Immature natural killer cell (primary cell): ENCODE data around the gene RBFOX2. TPM values are rescaled to one million over a fixed set of nuclear protein-coding genes. Genes with fewer than 3 reads are reported as not detected.
"Not testable (repeated sequence)": the region's sequence is repeated elsewhere in the genome, so short reads cannot be mapped to it uniquely, and the experiment has no call there.

Experiments
- DNase-seq, 3 donors: peaks; one replicate each; pipeline ENCODE4 v3.0.0; 2022; ENCODE audit warnings: mixed read lengths in 1 of 3
- H3K27ac Mint-ChIP-seq, 6 donors: one replicate each; pipeline ENCODE4 v1.8.0; 2020; ENCODE audit warnings: mixed read lengths in 6 of 6, mild to moderate bottlenecking in 5 of 6, inconsistent platforms in 4 of 6, moderate library complexity in 3 of 6
- H3K27me3 Mint-ChIP-seq, 3 donors: one replicate each; pipeline ENCODE4 v1.8.0; 2020 to 2021; ENCODE audit warnings: low read depth in 3 of 3, mild to moderate bottlenecking in 3 of 3, mixed read lengths in 3 of 3, moderate library complexity in 3 of 3, inconsistent platforms in 1 of 3
- H3K36me3 Mint-ChIP-seq, 3 donors: one replicate each; pipeline ENCODE4 v1.8.0; 2020; ENCODE audit warnings: mixed read lengths in 3 of 3, inconsistent platforms in 2 of 3, mild to moderate bottlenecking in 2 of 3
- H3K4me1 Mint-ChIP-seq, 2 donors: one replicate each; pipeline ENCODE4 v1.8.0; 2020; ENCODE audit warnings: inconsistent platforms in 2 of 2, mild to moderate bottlenecking in 2 of 2, mixed read lengths in 2 of 2, moderate library complexity in 1 of 2
- H3K4me3 Mint-ChIP-seq, 5 donors: one replicate each; pipeline ENCODE4 v1.8.0; 2020; ENCODE audit warnings: mild to moderate bottlenecking in 5 of 5, mixed read lengths in 5 of 5, inconsistent platforms in 3 of 5, moderate library complexity in 3 of 5
- H3K9me3 Mint-ChIP-seq, 6 donors: one replicate each; pipeline ENCODE4 v1.8.0; 2020; ENCODE audit warnings: mild to moderate bottlenecking in 6 of 6, mixed read lengths in 6 of 6, inconsistent platforms in 4 of 6, moderate library complexity in 3 of 6
- polyA plus RNA-seq, 3 donors: library from polyadenylated mRNA; unstranded; fragments of 300-500 nt; fragmentation: Illumina TruSeq; gene quantifications; one replicate each; pipeline ENCODE4 v1.2.3, GENCODE V29; 2021

Gene RBFOX2
- polyA plus RNA-seq, 3 donors from 2014 or later: 1.2 to 1.9 TPM; not detected in 1

DNA sequence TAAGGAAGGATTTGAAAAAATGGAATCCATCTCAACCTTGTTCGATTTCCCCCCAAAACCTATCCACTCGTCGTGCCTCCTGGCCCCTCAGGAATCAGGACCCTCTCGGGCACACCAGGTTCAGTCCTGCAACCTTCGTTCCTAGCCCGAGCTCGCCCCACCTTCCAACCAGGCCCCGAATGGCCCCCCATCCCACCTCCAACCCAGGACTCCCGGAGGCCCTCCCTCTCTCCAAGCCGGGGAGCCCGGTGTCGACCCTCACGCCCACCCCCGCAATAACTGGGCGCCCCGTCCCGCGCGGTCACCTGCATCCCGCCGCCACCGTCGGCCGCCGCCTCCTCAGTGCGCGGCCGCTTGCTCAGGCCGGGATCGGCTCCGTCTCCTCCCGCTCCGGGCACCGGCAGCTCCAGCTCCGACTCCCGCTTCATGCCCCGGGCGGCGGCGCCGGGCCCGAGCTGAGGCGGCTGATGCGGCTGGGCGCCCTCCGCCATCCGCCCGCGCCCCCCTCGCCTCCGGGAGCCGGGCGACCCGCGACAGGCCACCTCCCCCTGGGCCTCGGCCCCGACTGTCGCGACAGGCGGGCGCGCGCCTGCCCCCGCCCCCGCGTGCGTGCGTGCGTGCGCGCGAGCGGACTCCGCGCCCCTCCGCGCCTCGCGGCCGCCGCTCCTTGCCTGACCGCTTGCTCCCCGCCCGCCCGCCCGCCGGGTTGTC, 534 bp downstream of the RBFOX2 start:
- Mint-ChIP-seq H3K4me3 (peak overlapping the region; percentile 81 to 91 (median 88)), H3K27ac (peak overlapping the region in 5 of 6 donors; percentile 1 to 69 (median 67)), H3K27me3 (peaks cover 6 to 11% (median 10%) of the 10 kb centered on the region in 3 donors), H3K4me1 (peaks cover 14 to 20% of the 10 kb centered on the region in 2 donors), H3K9me3 (peaks cover 0 to 1% (median 0%) of the 10 kb centered on the region in 6 donors), H3K36me3 (no peaks in the 10 kb centered on the region)
- DNase-seq: peak in 2 of 3 donors; percentile 9 to 23

DNA sequence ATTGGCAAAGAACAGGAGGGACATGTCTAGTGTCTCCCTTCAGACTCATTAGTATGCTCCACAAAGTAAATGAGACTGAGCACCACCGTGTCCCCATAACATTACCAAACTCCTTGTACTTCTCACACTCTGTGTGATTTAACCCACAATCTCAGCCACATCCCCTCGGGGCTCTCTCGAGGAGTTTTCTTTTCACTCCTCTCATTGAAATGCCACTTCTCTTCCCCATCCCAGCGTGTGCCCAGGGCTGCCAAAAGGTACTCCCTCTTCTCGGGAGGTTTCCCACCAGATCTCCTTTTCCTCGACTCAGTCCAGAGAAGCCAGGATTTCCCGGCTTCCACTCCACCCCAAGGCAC, 1.1 kb downstream of the RBFOX2 start:
- H3K27ac Mint-ChIP-seq: peak overlapping the region; percentile 1 to 75 (median 68)
- H3K27me3 Mint-ChIP-seq: peaks cover 6 to 11% (median 10%) of the 10 kb centered on the region in 3 donors
- peak; percentile 8 to 19 (median 10) for DNase-seq
- H3K4me1 Mint-ChIP-seq: peaks cover 14 to 20% of the 10 kb centered on the region in 2 donors
- H3K4me3 Mint-ChIP-seq: peak overlapping the region; percentile 81 to 91 (median 88)
- H3K36me3 Mint-ChIP-seq: no peaks in the 10 kb centered on the region
- peaks cover 0 to 1% (median 0%) of the 10 kb centered on the region in 6 donors for H3K9me3 Mint-ChIP-seq

DNA sequence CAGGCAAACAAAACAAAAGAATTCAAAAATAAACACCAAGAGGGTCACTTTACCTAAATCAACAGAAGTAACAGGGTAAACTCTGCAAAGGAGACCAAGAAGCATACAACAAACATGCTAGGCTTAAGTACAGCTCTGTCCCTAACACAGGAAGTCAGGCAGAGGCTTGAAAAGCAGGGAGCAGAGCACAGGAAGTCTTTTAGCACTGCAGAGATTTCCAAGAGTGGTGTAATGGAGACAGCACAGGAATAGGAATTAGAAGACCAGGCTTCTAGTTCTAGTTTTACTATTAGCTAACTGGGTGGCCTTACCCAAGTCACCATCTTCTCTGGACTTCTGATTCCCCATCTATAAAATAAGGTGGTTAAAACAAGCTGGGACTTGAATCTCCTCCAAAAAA, 1.9 kb downstream of the RBFOX2 start:
- Mint-ChIP-seq H3K36me3 (no peaks in the 10 kb centered on the region), H3K9me3 (peaks cover 0 to 1% (median 0%) of the 10 kb centered on the region in 6 donors), H3K27me3 (peaks cover 6 to 11% (median 10%) of the 10 kb centered on the region in 3 donors), H3K27ac (no peak overlapping the region), H3K4me1 (peaks cover 14 to 20% of the 10 kb centered on the region in 2 donors), H3K4me3 (peak overlapping the region; percentile 7 to 91 (median 52))
- DNase-seq: no peak

DNA sequence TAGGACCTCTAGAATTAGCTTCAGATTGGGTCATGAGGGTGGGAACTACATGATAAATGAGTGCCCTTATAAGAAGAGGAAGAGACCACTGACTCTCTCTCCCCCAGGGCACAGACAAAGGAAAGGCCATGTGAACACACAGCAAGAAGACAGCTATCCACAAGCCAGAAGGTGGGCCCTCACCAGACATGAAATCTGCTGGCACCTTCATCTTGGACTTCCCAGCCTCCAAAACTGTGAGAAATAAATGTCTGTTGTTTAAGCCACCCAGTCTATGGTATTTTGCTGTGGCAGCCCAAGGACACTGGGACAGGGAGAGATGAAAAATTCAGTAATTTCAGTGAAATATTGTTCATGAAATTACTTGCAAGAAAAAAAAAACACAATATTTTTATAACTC, 5.9 kb downstream of the RBFOX2 start:
- peaks cover 0 to 6% (median 1%) of the 10 kb centered on the region in 3 donors for H3K27me3 Mint-ChIP-seq
- no peak overlapping the region for H3K4me3 Mint-ChIP-seq
- peaks cover 4 to 7% of the 10 kb centered on the region in 2 donors for H3K4me1 Mint-ChIP-seq

DNA sequence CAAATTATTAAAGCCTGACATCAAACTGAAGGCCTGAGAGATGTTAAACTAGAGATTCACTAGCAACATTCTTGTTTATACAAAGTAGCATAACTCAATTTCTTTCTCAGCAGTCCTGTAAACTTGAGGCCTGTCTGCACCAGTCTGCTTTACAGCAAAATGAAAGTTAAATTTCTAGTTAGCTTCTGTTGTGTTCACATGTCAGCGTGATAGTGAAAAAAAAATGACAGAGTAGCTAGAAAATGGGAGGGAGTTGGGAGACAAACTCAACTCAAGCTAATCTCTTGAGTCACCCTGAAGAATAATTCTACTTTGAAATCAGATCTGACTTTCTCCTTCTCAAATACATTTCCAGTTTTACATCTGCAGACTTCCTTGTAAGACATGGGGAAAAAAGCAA, 6.5 kb downstream of the RBFOX2 start:
- Mint-ChIP-seq H3K36me3 (no peaks in the 10 kb centered on the region), H3K27me3 (peaks cover 0 to 5% (median 1%) of the 10 kb centered on the region in 3 donors)

More for the DNA sequence above, 5.9 kb downstream of the RBFOX2 start:
- Mint-ChIP-seq H3K36me3 (no peaks in the 10 kb centered on the region), H3K9me3 (peaks cover 0 to 1% (median 0%) of the 10 kb centered on the region in 6 donors), H3K27ac (no peak overlapping the region)
- DNase-seq: no peak

DNA sequence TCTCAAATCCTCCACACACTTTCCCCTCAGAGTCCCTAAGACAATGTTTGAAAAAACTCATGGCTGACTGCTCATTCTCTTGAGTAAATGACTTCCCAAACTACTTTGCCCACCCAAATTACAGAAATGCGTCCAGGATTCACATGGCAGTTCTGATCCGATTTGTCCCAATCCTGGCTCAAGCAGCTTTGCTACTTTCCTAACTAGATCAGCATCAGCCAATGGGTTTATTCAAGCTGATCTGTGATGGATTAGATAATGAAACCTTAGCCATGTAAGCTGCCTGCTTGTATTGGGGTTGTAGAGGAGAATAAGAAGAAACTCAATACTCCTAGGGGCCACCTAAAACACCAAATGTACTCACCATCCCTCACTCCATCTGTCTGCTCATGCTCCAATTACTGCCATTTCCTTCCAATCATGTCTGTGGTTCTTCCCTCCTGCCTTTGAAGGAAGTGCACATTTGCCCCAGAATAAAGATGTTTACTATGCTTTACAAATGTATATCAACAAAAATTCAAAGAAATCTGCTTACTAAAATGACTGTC, 6.9 kb downstream of the RBFOX2 start:
- Mint-ChIP-seq H3K4me3 (no peak overlapping the region), H3K27ac (no peak overlapping the region), H3K4me1 (no peaks in the 10 kb centered on the region), H3K27me3 (peaks cover 0 to 9% (median 1%) of the 10 kb centered on the region in 3 donors), H3K36me3 (no peaks in the 10 kb centered on the region), H3K9me3 (no peaks in the 10 kb centered on the region)
- DNase-seq: no peak

More for the DNA sequence above, 6.5 kb downstream of the RBFOX2 start:
- H3K9me3 Mint-ChIP-seq: no peaks in the 10 kb centered on the region
- DNase-seq: no peak
- peaks cover 0 to 1% of the 10 kb centered on the region in 2 donors for H3K4me1 Mint-ChIP-seq
- no peak overlapping the region for H3K4me3 Mint-ChIP-seq
- H3K27ac Mint-ChIP-seq: no peak overlapping the region

DNA sequence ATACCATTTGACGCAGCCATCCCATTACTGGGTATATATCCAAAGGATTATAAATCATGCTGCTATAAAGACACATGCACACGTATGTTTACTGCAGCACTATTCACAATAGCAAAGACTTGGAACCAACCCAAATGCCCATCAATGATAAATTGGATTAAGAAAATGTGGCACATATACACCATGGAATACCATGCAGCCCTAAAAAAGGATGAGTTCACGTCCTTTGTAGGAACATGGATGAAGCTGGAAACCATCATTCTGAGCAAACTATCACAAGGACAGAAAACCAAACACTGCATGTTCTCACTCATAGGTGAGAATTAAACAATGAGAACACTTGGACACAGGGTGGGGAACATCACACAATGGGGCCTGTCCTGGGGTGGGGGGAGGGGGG, 7.8 kb downstream of the RBFOX2 start:
- not testable (repeated sequence) for H3K9me3 Mint-ChIP-seq, H3K4me1 Mint-ChIP-seq, H3K27ac Mint-ChIP-seq, DNase-seq, H3K4me3 Mint-ChIP-seq, H3K36me3 Mint-ChIP-seq
- peaks cover 0 to 15% (median 1%) of the 10 kb centered on the region in 3 donors for H3K27me3 Mint-ChIP-seq

DNA sequence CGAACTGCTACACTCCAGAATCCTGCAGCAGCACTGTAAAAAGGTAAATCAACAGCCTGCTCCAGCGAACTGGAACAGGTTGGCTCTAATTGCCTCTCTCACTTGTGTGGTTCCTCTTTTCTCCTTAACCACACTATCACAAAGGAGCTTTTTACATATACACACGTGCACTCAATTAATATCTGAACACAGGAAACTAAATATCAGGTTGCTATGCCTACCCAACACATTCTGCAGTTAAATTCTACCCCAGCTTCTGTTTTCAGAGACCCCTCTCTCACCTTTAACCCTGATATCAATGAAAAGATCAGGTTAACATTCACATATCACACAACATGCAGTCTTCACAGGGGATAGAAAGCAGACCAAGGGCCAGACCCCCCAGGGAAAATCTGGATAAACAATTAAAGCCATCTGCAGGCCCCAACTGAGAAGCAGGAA, 11.0 kb downstream of the RBFOX2 start:
- H3K9me3 Mint-ChIP-seq: no peaks in the 10 kb centered on the region
- H3K36me3 Mint-ChIP-seq: no peaks in the 10 kb centered on the region
- H3K4me1 Mint-ChIP-seq: no peaks in the 10 kb centered on the region
- no peak for DNase-seq
- no peak overlapping the region for H3K4me3 Mint-ChIP-seq
- H3K27me3 Mint-ChIP-seq: peaks cover 1 to 22% (median 2%) of the 10 kb centered on the region in 3 donors
- H3K27ac Mint-ChIP-seq: no peak overlapping the region

DNA sequence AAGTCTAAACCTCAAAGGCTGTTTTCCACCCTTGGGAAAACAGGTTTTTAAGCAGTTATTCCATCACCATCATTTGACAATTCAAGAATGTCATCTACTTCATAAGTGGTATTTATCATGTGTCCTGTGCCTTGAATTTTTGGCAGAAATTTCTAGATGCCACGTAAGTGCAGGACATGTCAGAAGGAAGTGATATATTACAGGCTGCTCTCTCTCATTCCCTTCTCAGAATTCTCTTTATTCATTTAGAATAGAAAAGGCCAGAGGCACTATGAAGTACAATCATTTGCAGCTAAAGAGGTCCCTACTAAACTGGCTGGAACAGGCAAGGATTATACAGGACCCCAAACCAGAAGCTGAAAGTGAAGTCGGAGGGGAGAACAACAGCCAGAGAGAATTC, 11.9 kb downstream of the RBFOX2 start:
- Mint-ChIP-seq H3K9me3 (no peaks in the 10 kb centered on the region), H3K36me3 (no peaks in the 10 kb centered on the region), H3K27me3 (peaks cover 2 to 22% (median 4%) of the 10 kb centered on the region in 3 donors), H3K27ac (no peak overlapping the region), H3K4me3 (no peak overlapping the region), H3K4me1 (no peaks in the 10 kb centered on the region)
- DNase-seq: no peak

DNA sequence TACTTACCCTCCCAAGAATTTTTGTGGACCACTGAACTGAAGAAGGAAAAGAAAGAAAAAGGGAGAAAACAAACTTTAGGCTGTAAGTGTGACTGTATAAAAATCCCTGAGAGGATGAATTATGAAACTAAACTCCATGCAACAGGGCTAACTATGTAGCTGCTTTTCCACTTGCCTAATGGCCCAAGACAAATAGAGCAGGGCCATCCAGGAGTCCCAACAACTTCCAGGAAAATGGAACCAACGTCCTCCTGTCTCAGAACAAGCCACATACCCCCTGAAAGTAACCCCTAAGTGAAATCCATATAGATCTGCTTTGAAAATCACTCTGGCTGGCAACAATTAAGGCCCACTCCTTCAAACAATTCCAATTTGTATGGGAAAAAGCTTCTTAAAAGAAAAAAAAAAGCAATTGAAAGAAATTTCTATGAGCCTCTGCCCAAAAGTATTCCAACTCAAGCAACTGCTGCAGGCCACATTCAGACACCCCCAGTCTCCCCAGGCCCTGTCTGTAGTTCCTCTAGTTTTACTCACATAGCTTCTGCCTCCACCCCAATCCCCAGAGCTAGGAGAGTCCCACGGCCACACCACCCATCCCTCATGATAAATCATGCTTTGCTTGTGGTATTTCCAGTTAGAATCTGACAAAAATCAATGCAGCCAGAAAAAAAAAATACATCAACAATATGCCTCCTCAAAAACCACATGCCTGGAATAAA, 12.7 kb downstream of the RBFOX2 start:
- Mint-ChIP-seq H3K4me3 (no peak overlapping the region), H3K36me3 (no peaks in the 10 kb centered on the region), H3K9me3 (no peaks in the 10 kb centered on the region), H3K27ac (no peak overlapping the region), H3K4me1 (no peaks in the 10 kb centered on the region), H3K27me3 (peaks cover 2 to 22% (median 4%) of the 10 kb centered on the region in 3 donors)
- no peak for DNase-seq

DNA sequence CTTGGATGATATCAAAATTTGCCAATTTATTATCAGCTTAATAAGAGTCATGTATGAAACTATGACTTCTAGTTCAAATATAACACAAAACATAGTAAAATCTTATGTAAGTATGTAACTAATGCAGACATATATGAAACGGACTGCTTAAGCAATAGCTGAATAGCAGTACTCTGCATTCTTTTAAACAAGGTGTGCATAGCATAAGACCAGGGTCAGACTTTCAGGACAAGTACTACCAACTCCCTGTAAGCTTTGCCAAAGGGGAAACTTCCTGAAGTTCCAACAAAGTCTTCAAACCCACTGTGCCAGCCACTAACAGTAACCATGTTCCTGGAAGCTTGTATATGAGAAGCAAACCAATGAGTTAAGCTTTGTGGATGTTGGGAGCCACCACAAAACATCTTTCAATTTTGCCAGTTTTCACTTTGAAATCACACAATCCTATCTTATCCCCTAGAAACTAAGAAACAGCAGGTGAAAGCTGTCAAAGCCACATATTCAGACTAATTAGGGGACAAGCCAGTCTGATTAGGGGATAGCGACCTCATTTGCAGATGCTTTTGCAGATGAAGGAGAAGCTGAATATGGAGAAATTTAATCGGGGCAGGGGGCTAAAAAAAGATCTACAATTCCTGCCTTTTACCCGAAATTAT, 13.3 kb downstream of the RBFOX2 start:
- no peaks in the 10 kb centered on the region for H3K4me1 Mint-ChIP-seq
- H3K4me3 Mint-ChIP-seq: no peak overlapping the region
- H3K27me3 Mint-ChIP-seq: peaks cover 2 to 25% (median 4%) of the 10 kb centered on the region in 3 donors
- no peak overlapping the region for H3K27ac Mint-ChIP-seq
- no peak for DNase-seq
- H3K9me3 Mint-ChIP-seq: no peaks in the 10 kb centered on the region
- no peaks in the 10 kb centered on the region for H3K36me3 Mint-ChIP-seq

DNA sequence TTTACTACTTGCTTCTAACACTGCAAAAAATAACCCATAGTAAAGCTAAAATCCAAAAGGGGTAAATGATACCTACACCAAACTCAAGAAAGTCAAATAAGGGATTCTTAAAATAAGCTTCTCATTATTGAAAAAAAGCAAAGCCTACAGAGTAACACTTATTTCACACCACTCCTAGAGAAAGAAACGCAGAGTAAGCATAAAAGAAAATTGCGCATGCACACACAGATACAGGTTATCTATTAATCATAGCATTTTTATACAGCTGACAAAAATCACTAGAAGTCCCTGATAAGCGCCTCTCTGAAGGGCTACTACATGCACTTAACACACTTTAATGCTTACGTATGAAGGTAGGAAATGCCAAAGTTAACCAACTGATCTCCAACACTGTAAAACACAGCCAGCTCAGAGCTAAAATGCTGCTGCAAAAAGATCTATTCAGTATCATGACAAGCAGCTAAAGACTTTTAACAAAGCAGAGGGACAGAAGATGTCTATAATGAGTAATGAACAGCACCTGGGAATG, 14.0 kb downstream of the RBFOX2 start:
- Mint-ChIP-seq H3K4me3 (no peak overlapping the region), H3K36me3 (no peaks in the 10 kb centered on the region), H3K9me3 (no peaks in the 10 kb centered on the region), H3K4me1 (no peaks in the 10 kb centered on the region), H3K27ac (no peak overlapping the region), H3K27me3 (peaks cover 2 to 25% (median 4%) of the 10 kb centered on the region in 3 donors)
- no peak for DNase-seq

DNA sequence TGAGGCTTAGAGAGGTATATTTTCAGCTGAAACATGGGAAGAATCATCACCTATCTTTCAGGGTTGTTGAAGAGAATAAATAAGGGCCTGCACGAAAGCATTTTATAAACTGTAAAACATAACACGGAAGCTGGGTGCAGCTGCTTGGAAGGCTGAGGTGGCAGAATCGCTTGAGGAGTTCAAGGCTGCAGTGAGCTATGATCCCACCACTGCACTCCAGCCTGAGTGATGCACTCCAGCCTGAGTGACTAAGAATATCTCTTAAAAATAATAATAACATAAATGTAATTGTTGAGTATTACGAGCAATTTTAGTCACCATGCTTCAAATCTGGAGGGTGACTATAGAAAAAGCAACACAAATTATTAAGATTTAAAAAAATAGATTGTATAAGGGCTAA, 16.3 kb downstream of the RBFOX2 start:
- H3K4me3 Mint-ChIP-seq: no peak overlapping the region
- H3K9me3 Mint-ChIP-seq: no peaks in the 10 kb centered on the region
- no peak for DNase-seq
- H3K4me1 Mint-ChIP-seq: no peaks in the 10 kb centered on the region
- no peak overlapping the region for H3K27ac Mint-ChIP-seq
- H3K36me3 Mint-ChIP-seq: no peaks in the 10 kb centered on the region
- H3K27me3 Mint-ChIP-seq: peaks cover 2 to 21% (median 2%) of the 10 kb centered on the region in 3 donors
